HG03442 (cell line): ENCODE measurements around the gene UTS2R.
"Not testable (repeated sequence)": the region's sequence is repeated elsewhere in the genome, so short reads cannot be mapped to it uniquely, and the experiment has no call there.

Experiments used
- ATAC-seq: cut with Tn5 transposase; IDR thresholded peaks from one replicate; pipeline ENCODE4 v1.9.1; 2021; ENCODE audit warnings: mild to moderate bottlenecking, moderate library complexity; ENCODE audit not compliant: unreplicated experiment

The UTS2R gene

GRCh38 chr17:82334204-82334621, 37.4 kb upstream of the UTS2R start:
- no peak for ATAC-seq

GRCh38 chr17:82334622-82335394, 36.8 kb upstream of the UTS2R start:
- no peak for ATAC-seq

- ATAC-seq = no peak
Measured at GRCh38 chr17:82338858-82339633, 32.5 kb upstream of the UTS2R start.

- ATAC-seq = no peak
Measured at GRCh38 chr17:82339634-82340580, 31.7 kb upstream of the UTS2R start.

GRCh38 chr17:82342361-82343079, 29.0 kb upstream of the UTS2R start:
- ATAC-seq = no peak

GRCh38 chr17:82343560-82343959, 28.0 kb upstream of the UTS2R start:
- no peak for ATAC-seq

- ATAC-seq = no peak
Measured at GRCh38 chr17:82344175-82344907, 27.2 kb upstream of the UTS2R start.

- ATAC-seq = no peak
Measured at GRCh38 chr17:82345151-82345976, 26.2 kb upstream of the UTS2R start.

GRCh38 chr17:82346342-82347300, 24.9 kb upstream of the UTS2R start:
- ATAC-seq = no peak

- not testable (repeated sequence) for ATAC-seq
Measured at GRCh38 chr17:82347994-82348393, 23.6 kb upstream of the UTS2R start.

- ATAC-seq = no peak
Measured at GRCh38 chr17:82348434-82348833, 23.1 kb upstream of the UTS2R start.

GRCh38 chr17:82348866-82349265, 22.7 kb upstream of the UTS2R start:
- no peak for ATAC-seq

GRCh38 chr17:82349287-82349701, 22.3 kb upstream of the UTS2R start:
- ATAC-seq = no peak

- no peak for ATAC-seq
Measured at GRCh38 chr17:82350182-82351030, 21.2 kb upstream of the UTS2R start.

GRCh38 chr17:82351254-82351712, 20.3 kb upstream of the UTS2R start:
- no peak for ATAC-seq

GRCh38 chr17:82351713-82352488, 19.7 kb upstream of the UTS2R start:
- no peak for ATAC-seq
